ENCODE measurements around the gene KNCN. TPM values are rescaled to one million over a fixed set of nuclear protein-coding genes. Genes with fewer than 3 reads are reported as not detected.

Gene KNCN
- total RNA-seq, 1 donor from 2014 or later, result not detected

DNA sequence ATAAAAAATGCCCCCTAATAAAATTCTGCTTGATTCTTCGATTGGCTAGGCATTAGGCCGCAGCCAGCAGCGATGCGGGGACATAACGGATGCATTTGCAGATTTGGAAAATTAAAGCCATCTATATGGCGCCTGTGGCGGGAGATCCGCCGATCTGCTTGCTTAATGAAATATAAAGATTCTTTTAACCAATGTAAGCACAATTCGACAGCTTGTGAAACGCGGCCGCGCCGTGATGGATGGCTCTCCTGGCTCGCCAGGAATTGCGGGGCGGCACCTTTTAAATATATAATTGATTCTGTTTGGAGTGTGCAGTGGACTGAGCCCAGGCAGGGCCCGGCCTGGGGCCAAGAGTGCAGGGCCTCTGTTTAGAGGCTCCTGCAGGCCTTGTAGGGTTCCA, 53.8 kb downstream of the KNCN start:
- no peak for DNase-seq

DNA sequence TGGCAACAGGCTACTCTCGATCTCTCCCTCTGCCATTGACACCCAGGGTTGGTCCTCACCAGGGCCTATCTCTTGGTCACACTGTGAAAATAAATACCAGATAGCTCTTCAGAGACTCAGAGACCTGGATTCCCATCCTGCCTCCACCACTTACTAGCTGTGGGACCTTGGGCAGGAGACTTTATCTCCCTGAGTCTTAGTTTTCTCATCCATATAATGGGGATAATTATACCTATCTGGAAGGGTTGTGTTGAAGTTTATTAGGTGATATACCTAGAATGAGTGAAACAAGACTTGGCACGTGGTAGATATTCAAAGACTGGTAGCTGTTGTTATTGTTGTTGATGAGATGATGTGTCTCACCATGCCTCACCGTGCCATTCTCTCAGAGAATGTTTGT, 54.4 kb downstream of the KNCN start:
- no peak for DNase-seq

DNA sequence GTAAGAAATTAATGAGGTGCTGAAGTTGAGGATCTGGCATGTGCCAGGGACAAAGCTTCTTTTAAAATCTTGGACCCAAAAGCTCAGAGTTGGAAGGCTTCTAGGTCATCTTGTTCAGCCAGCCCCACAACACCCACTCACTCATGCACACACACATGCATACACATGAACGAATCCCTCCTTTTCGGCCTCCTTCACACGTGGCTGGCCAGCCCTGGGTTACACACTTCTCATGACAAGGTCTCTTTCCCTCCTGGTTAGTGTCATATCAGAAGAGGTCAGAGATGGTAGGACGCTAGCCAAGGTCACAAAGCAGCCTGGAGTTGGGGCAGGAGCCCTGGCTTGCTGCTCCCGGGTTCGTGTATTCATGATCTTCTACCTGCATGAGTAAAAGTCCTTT, 54.9 kb downstream of the KNCN start:
- DNase-seq, result no peak

DNA sequence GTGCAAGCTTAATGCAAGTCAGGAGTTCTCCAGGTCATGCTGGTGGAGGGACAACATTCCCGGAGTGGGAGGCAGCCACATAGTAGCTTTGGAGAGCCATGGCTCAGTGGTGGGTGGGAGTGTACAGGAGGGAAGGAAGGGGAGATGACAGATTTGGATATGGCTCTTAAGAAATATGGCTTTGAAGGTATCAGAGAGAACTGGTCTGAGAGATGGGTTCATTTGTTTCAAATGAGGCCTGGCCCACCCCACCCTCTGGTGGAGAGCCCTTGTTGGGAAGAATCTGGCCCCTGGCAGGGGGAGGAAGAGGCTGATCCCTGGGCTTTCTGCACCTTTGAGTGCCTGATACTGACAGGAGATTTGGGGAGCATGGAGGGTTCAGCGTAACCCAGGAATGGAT, 55.7 kb downstream of the KNCN start:
- no peak for DNase-seq

Other genes starting within 250 kb of the KNCN start
- gene LRRC41, start 248.0 kb downstream of the KNCN start, total RNA-seq, result 65.4 TPM
- 337 TPM for gene UQCRH, start 247.9 kb downstream of the KNCN start, total RNA-seq
- 20.9 TPM for gene NSUN4, start 210.8 kb downstream of the KNCN start, total RNA-seq
- gene FAAH, start 157.3 kb downstream of the KNCN start, total RNA-seq, result 40.0 TPM
- gene DMBX1, start 61.8 kb downstream of the KNCN start, total RNA-seq, result not detected
- gene MKNK1, start 52.6 kb upstream of the KNCN start, total RNA-seq, result 40.8 TPM
- gene MOB3C, start 65.2 kb upstream of the KNCN start, total RNA-seq, result 19.8 TPM
- gene ATPAF1, start 116.7 kb upstream of the KNCN start, total RNA-seq, result 63.4 TPM
- not detected for gene TEX38, start 120.2 kb upstream of the KNCN start, total RNA-seq
- gene EFCAB14, start 167.5 kb upstream of the KNCN start, total RNA-seq, result 89.8 TPM
- 0.72 TPM for gene CYP4B1, start 247.4 kb upstream of the KNCN start, total RNA-seq

Data from tongue (tissue), 2 donors.